Myocyte (in vitro differentiated cells): ENCODE data around the gene TAF1D. TPM values are rescaled to one million over a fixed set of nuclear protein-coding genes. Genes with fewer than 3 reads are reported as not detected.
A peak's percentile ranks its signal among the peaks of the same experiment; 100 is the strongest.
"Not testable (repeated sequence)": the region's sequence is repeated elsewhere in the genome, so short reads cannot be mapped to it uniquely, and the experiment has no call there.

Source experiments
- DNase-seq: peaks from one replicate; pipeline ENCODE4 v3.0.0-alpha.2; 2012; ENCODE audit warnings: low read depth
- polyA plus RNA-seq: library from polyadenylated mRNA; unstranded; fragments of >200 nt; gene quantifications from one replicate; pipeline ENCODE4 v1.2.1, GENCODE V29; 2012; ENCODE audit warnings: missing spikeins
- total RNA-seq: library from RNA; depleted of rRNA; stranded (reverse); fragments of >200 nt; gene quantifications from 2 replicates; pipeline ENCODE4 v1.2.3, GENCODE V29; 2014

The TAF1D gene, protein sequence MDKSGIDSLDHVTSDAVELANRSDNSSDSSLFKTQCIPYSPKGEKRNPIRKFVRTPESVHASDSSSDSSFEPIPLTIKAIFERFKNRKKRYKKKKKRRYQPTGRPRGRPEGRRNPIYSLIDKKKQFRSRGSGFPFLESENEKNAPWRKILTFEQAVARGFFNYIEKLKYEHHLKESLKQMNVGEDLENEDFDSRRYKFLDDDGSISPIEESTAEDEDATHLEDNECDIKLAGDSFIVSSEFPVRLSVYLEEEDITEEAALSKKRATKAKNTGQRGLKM
- total RNA-seq = 210 and 246 TPM in 2 replicates
- polyA plus RNA-seq = 42.0 TPM

DNA sequence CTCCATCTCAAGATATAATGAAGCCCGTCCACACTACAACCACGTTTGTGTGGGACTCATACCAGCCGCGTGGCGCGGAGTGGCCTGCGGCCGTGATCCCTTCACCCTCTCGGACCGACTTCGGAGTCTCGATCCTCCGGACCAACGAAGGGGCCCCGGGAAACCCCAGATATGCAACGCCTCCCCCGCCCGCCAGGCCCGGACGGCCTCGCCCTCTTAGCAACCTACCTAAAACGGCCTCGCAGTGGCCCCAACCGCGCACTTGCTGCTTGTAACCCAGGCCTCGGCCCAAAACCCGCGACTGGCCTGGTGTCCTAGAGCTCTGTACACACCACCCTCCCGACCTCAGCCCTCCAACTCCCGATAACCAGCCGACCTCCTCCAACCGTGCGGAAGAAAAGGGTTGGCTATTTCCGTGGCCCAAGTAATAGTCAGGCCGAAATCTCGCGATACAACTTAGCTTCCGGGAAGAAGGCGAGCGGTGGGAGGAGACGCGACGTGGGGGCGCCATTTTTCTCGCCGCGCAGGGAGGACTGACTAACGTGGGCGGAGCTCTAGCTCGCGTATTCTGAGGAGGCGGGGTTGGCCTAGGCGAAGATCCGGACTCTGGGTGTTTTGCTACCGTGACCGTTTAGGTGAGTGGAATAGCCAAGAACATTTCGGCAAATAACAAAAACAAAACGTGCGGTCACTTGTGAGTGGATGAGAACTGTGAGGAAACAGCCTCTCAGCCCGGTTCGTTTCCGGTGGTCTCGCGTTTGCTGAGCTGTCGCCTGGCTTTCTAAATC, at the start of gene TAF1D, which contains the start of gene C11orf54:
Gene TAF1D, minus strand, starts transcription at position 402 of the 788 bp plus-strand sequence. CDS start 2,191 bp downstream, outside the sequence.
Gene C11orf54, plus strand, starts transcription at position 579 of the 788 bp plus-strand sequence. CDS start 5,722 bp downstream, outside the sequence.
- DNase-seq = peak; percentile 99

DNA sequence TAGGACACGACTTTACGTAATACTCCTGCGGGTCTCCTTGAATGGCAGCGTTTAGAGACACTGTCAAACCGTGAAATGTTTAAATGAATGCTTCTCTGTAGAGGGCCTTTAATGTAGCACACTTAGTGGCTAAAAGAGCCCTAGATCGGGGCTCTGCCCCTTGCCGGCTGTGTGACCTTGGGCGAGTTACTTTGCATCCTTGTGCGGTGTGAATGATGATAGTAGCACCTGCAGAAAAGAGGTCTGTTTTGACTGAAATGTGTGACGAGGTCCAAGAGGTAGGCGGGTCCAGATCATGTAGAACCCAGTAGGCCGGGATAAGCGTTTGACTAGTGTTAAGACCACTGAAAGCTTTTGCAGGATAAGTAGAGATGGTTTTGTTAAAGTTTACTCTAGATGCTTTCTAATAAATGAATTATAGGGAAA, 43.7 kb upstream of the TAF1D start:
- DNase-seq = no peak

DNA sequence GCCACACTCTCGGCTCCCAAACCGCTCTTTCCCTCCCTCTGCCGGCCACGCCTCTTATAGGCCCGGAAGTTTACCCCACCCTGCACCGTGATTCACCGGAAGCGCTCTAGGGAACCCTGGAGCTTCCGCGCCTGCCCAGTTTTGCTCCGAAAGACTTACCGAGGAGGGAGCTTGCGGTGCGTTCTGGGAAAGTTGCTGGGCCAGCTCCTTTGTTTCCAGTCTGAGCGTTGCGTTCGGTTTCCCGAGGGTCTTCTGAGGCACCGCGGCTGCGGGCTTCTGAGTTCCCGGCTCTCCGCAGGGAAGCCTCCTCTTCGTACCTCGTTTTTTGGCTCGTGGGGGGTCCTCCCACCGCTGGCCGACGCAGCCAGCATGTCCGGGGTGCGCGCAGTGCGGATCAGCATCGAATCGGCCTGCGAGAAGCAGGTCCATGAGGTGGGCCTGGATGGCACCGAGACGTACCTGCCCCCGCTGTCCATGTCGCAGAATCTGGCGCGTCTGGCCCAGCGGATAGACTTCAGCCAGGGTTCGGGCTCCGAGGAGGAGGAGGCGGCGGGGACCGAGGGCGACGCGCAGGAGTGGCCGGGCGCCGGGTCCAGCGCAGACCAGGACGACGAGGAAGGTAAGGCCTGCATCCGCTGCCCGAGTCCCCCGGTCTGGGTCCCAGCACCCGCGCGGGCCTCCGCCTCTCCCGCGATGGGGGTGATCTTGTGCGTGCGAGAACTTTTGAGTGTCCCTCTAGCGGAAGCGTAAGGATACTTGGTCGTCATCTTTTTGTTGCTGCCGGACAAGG, 43.0 kb upstream of the TAF1D start, which contains the start of gene MED17:
Gene MED17, plus strand, starts transcription at position 138 of the 790 bp plus-strand sequence. Its CDS starts 232 bp downstream, at position 370.
- DNase-seq = peak; percentile 96

DNA sequence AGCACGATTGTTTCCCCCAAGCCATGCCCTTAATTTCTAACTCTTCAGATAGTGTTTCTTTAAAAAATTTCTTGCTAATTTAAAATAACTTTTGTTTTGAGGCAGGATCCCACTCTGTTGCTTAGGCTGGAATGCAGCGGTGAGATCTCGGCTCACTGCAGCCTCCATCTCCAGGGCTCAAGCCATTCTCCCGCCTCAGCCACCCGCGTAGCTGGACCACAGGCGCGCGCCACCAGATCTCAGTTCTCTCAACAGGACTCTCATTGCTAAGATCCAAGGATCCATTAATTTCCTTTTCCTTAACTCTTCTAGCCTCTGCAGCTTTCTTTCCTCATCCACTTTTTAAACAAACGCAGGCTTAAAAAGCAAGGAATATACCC, 42.5 kb upstream of the TAF1D start:
- no peak for DNase-seq

DNA sequence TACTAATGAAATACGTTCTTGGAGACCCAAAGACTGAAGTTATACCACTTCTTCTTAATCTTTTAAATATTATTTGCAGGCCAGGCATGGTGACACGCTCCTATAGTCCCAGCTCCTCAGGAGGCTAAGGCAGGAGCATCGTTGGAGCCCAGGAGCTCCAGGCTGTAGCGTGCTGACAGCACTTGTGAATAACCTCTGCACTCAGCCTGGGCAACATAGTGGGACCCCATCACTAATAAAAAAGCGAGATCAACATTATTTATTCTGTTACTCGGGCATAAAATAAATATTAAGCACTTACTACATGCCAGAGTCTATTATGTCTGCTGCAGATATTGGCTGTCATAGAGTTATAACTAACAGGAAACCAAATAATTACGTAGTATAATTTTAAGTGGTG, 42.1 kb upstream of the TAF1D start:
- DNase-seq = no peak

DNA sequence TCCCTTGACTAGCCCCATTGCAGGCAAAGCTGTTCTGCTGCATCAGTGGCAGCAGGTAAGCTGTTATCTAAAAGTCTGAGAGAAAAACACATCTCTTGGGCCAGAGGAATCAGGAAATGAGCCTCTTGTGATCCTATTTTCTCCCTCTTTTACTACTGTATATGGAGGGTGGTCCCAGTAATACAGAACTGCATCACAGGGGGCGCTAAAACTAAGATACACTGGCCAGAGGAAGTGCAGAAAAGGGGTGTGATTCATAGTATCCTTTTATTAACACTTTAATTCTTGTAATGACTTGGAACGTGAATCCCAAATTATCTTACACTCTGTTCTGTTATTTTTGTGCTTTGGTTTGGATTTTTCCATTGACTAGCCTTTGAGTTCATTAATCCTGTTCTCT, 34.0 kb upstream of the TAF1D start:
- DNase-seq = no peak

DNA sequence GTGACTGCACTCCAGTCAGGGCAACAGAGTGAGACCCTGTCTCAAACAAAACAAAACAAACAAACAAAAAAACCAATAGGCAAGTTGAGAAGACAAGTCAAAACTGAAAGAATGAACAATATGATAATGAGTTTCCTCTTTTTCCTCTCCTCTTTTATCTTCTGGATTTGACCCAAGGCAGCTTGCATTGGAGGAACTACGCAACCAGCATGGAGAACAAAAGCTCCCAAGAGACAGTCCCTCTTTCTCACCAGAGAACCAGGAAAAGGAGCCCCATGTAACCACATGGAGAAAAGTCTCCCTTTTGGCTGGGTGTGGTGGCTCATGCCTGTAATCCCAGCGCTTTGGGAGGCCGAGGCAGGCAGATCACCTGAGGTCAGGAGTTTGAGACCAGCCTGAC, 33.3 kb upstream of the TAF1D start:
- DNase-seq = not testable (repeated sequence)

DNA sequence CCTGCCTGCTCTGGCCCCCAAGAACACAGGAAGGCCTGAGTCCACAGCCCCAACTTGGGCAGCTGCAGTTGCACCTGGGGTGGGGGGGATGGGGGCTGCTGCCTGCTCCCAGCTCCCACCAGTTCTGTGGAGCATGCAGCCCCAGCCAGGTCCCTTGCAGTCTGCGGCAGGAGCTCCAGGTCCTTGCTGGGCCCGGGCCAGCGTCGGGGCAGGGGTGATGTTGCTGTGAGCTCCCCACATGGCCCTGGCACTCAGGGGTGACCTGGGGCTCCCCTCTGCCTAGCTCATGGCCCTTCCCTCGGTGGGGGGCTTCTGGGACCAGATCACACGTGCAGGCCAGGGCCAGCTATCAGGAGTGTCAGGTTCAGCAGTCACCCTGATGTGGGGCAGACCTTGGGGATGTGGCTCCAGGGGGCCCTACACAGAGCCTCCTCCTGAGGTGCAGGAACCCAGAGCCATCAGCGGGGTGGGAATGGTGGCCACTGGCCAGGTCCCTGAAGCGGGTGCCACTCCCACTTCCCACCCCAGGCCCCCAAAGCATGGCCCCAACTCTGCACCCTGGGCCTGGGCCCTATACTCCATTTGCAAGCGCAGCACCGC, 32.4 kb upstream of the TAF1D start:
- DNase-seq = no peak

DNA sequence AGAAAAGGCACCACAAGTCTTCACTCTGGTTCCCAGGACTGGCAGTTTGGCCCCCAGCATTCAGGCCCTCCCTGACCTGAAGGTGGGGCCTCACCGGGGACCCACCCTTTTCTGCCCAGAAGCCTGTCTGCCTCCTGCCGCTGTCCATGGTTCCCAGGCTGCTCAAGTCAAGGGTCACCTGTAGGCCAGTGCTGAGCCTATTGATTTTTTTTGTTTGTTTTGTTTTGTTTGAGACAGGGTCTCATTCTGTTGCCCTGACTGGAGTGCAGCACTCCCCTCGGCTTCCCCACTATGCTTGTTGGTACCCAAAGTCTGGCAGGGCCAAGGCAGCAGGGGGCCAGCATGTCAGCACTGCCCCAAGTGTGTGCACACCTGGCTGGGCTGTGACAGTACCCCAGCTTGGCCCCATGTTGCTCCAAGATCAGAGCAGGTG, 31.8 kb upstream of the TAF1D start:
- DNase-seq = no peak

DNA sequence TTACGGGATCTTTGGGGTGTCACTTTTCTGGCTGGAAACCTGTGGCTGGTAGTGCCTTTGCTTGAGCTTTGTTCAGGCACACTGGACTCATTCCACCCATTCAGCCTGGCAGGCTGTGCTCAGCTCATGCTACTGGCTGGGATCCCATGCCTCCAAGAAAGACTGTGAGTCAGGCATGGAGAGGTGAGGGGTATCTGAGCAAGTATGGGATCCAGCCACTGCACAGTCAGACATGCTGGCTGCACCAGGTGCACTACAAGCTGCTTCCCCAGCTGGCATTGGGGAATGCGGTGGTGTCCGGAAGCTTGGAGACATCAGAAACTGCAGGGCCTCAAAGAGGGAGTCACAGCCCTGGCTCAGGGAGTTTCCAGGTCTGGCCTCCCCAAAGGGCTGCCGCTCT, 30.8 kb upstream of the TAF1D start:
- DNase-seq = no peak

DNA sequence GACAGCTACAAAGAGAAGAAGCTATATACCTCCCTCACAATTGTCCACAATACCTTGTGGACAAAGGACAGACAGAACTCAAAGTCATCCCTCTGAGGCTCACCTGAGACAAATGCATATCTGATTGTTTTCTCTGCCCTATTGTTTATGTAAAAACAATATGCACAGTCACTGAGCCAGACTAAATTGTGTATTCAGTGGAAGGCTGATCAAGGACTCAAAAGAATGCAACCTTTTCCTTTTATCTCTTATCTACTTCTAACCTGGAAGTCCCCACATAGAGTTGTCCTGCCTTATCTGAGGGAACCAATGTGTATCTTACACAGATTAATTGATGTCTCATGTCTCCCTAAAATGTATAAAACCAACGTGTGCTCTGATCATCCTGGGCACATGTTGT, 28.9 kb upstream of the TAF1D start:
- no peak for DNase-seq

DNA sequence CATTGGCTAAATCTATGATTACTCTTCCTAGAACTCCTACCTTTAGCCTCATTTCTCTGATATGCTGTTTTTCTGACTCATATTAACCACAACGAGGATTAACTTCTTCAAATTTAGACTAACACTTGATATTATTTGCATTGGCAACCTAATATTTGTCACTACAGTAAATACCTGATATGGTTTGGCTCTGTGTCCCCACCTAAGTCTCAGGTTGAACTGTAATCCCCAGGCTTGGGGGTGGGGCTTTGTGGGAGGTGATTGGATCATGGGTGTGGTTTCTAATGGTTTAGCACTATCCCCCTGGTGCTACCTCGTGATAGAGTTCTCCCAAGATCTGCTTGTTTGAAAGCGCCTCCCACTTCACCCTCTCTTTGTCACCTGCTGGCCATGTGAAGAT, 25.7 kb upstream of the TAF1D start:
- DNase-seq = no peak

DNA sequence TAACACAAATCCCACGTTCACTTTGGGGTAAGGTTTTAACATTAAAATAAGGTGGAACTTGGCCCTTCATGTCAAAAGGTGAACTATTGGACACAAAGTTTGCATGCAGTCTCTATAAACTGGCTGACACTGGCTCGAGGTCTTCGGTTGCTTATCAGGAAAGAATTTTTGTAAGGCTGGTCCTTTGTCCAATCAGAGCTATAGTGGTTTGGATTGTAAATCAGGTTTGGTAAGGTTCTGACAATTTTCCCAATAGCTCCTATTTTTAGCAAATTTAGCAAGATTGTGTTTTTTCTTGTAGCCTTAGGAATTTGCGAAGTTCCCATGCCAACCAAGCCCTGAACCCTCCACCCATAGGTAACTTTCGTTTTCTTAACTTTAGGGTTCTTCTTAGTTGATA, 25.2 kb upstream of the TAF1D start:
- DNase-seq = no peak

DNA sequence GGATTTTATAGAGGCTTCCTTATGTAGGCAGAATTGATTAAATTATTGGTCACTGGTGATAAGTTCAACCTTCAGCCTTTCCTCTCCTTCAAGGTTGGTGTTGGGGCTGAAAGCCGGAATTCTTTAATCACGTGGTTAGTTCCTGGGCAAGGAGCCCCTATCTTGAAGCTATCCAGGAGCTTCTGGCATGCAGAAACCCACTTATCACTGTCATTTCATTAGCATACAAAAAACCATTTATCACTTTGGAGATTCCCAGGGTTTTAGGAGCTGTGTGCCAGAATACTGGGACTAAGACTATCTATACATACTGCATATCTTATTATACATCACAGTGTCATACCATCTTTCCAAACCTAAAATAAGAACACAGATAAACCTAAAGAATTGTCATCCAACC, 24.3 kb upstream of the TAF1D start:
- no peak for DNase-seq

DNA sequence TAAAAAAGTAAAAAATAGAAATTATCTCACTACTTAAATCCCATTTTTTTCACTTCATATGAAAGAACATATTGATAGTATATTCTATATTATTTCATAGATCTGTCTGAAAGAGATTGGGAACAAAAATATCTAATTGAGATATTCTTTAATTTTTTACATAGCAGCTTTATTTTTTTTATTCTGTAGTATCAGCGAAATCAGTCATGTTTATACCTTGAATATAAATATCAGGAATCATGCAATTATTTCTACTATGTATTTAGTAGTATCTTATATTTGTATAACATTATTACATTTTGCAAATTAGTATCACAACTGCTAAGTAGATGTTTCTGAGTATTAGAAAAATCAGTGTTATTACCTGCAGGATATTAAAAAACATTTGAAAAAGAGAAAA, 20.6 kb upstream of the TAF1D start:
- no peak for DNase-seq

DNA sequence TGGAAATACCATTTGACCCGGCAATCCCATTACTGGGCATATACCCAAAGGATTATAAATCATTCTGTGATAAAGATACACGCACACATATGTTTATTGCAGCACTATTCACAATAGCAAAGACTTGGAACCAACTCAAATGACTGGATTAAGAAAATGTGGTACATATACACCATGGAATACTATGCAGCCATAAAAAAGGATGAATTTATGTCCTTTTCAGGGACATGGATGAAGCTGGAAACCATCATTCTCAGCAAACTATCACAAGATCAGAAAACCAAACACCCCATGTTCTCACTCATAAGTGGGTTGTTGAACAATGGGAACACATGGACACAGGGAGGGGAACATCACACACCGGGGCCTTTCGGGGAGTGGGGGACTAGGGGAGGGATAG, 17.8 kb upstream of the TAF1D start:
- DNase-seq = not testable (repeated sequence)

DNA sequence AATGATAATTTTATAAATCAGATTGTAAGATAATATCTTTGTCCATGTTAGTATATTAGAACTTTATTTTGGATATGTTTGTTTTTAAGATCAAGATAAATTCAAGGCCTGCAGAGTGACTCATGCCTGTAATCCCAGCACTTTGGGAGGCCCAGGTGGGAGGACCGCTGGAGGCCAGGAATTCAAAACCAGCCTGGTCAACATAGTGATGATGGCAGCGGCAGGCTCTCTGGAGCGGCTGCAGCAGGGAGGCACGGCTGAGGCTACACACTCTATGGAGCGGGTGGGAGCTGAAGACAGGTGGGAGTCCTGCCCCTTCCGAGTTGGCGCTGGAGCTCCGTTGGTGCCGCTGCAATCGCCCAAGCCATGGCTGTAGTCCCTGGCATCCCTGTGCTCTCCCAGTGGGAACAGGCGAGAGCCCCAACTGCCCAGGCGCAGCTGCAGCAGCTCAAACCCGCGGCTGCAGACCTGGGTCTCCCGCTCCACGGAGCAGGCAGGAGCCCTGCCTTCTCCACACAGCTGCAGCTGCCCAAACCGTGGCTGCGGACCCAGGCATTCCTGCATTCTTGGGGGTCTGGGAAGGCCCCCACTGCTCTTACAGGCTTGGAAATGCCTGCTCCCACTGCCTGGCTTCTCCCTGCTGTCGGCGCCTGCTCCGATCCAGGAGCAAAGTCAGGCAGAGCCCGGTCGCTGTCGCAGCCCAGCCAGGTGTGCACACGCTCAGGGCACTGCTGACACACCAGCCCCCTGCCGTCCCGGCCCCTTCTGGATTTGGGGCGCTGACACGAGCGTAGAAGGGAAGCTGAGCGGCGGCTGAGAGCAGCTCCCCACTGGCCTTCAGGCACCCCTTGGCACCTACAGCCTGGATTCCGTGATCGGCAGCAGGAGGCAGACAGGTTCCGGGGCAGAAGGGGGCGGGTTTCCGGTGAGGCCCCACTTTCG, 16.9 kb upstream of the TAF1D start:
- no peak for DNase-seq

DNA sequence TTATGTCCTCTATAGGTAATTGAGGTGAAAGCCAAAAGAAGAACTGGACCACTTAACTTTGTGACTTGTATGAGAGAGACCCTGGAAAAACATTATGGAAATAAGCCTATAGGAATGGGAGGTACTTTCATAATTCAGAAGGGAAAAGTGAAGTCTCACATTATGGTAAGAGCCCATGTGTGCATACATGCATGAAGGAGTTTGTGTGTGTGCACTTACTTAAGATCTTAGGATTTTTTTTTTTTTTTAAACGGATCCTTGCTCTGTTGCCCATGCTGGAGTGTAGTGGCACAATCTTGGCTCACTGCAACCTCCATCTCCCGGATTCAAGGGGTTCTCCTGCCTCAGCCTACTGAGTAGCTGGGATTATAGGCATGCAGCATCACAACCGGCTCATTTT, 16.0 kb upstream of the TAF1D start:
- DNase-seq = no peak

DNA sequence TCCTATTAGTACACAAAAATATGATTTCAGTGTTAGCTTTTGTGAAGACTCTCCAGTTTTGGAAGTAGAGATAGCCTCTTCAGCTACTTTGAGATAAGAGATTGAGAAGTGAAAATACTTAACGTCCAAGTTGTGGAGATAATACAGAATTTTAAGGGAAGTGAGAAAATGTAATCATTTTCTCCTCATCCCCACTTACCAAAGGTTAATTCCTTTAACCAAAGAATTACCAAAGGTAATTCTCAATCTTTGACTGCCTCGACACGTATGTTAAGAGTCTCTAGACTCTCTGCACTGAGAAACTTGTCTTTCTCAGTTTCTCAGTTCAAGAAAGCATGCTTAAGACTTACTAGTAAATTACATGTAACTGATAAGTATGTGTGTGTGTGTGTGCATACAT, 15.5 kb upstream of the TAF1D start:
- DNase-seq = no peak

DNA sequence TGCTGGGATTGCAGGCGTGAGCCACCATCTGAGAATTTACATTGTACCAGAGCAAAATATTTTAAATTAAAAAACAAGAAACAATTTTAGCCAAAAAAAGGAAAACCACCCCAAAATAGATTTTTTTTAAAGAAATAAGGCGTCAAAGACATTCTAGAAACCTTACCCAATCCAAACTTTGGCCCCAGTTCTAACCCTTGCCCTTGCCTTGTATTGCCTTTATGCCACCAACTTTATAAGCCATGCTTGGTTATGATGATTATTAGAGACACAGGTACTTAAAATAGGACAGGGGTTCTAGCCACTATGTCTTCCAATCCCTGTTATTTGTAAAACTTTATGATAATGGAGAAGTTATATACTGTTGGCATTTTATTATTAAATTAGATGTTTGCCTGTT, 11.9 kb upstream of the TAF1D start:
- DNase-seq = no peak
